Measurements from ENCODE around the gene ASTN1. TPM values are rescaled to one million over a fixed set of nuclear protein-coding genes. Genes with fewer than 3 reads are reported as not detected.

The ASTN1 gene
- total and polyA plus RNA-seq, 9 of the 15 experiments (the other 6 are each of a cell fraction or from before 2014, with no cell fraction given) = 0.05 to 0.22 (median 0.18) TPM

GRCh38 chr1:176993587-176993986, 170.9 kb downstream of the ASTN1 start:
- no peak overlapping the region for H3K27ac ChIP-seq (ENCODE audit: extremely low read depth, low read depth, low read length)
- H3K36me3 ChIP-seq (ENCODE audit: control insufficient read depth, insufficient read depth, low read length) = no peaks in the 10 kb centered on the region
- no peak overlapping the region for H2AFZ ChIP-seq (ENCODE audit: low read depth, low read length)
- ChIA-PET POLR2A (interaction anchor here (0.6 kb wide), 1 partner anchor 20 kb away, joined by 3 read pairs; no protein-coding TSS in a partner anchor), CTCF (ENCODE audit: low intra/inter-chr PET ratio) (no interaction called here)
- WGBS (ENCODE audit: insufficient coverage, low coverage, missing lambda C conversion rate) = 2% methylated on average over 3 of the region's 3 CpGs
- intact Hi-C loops (cut with micrococcal nuclease) = no loop called here
- H3K9ac ChIP-seq (ENCODE audit: insufficient read depth in 1 of 2, low read depth in 2 of 2, low read length in 2 of 2) = no peak overlapping the region
- in situ Hi-C loops (cut with MboI) = no loop called here
- no TSS peak for BruUV-seq (replicated peaks)
- no peaks in the 10 kb centered on the region for H3K4me1 ChIP-seq (replicated peaks in 1 of 2; ENCODE audit: control insufficient read depth in 2 of 2, insufficient read depth in 2 of 2, low read length in 2 of 2)
- FAIRE-seq (no peak), ATAC-seq (no peak), DNase-seq (ENCODE audit: extremely low read depth in 1 of 4, low spot score in 3 of 4) (no peak)
- H3K4me3 ChIP-seq = no peak overlapping the region
- no peaks in the 10 kb centered on the region for H4K20me1 ChIP-seq (replicated peaks; ENCODE audit: control insufficient read depth, insufficient read depth, low read length)
- no peak for TF ChIP-seq IFI16 (CRISPR knock-in tag; IDR thresholded peaks at IDR 0.05)
- TF ChIP-seq ZNF24 (IDR thresholded peaks at IDR 0.05) = 0 out of 2 replicates have a peak, but pooled peaks have one; percentile 57
- TF ChIP-seq STAT6 (CRISPR knock-in tag; IDR thresholded peaks at IDR 0.05) = no peak
- no peak for TF ChIP-seq ZNF436 (CRISPR knock-in tag; IDR thresholded peaks at IDR 0.05)
- no peak for TF ChIP-seq ZHX1 (conservative IDR thresholded peaks at IDR 0.05; ENCODE audit: low read length)
- H3K79me2 ChIP-seq (ENCODE audit: control insufficient read depth, insufficient read depth, low read length) = no peaks in the 10 kb centered on the region
- no peak overlapping the region for H3K4me2 ChIP-seq (ENCODE audit: insufficient read depth, low read length)
- H3K27me3 ChIP-seq (ENCODE audit: control insufficient read depth in 2 of 2, insufficient read depth in 2 of 2, low read length in 2 of 2) = no peaks in the 10 kb centered on the region
- no peaks in the 10 kb centered on the region for H3K9me3 ChIP-seq (replicated peaks; ENCODE audit: control insufficient read depth, insufficient read depth, low read depth, low read length)
- H3K9me1 ChIP-seq (ENCODE audit: control insufficient read depth, insufficient read depth, low read length) = no peaks in the 10 kb centered on the region

Data from K562 (cell line).